Gastroesophageal sphincter (tissue), 4 donors: Measurements from ENCODE around the gene PTPN3. TPM values are rescaled to one million over a fixed set of nuclear protein-coding genes. Genes with fewer than 3 reads are reported as not detected.

ENCODE experiments used
- ATAC-seq: fragments of 150-250 bp; one replicate; pipeline ENCODE4 v1.9.1; 2016; ENCODE audit warnings: mild to moderate bottlenecking, moderate library complexity
- H3K27ac ChIP-seq, 4 donors: fragments of 200-600 bp; sonication (generic) in 3 of 4; 1 replicate in 3 of 4; 2 replicates in 1 of 4; pipeline ENCODE4 v1.5.1; 2016 to 2019
- H3K27me3 ChIP-seq: fragments of 200-600 bp; sonication (generic); one replicate; pipeline ENCODE4 v1.5.1; 2019
- H3K36me3 ChIP-seq, 2 donors: fragments of 200-600 bp; sonication (generic); one replicate each; pipeline ENCODE4 v1.5.1; 2019; ENCODE audit warnings: control low read depth in 1 of 2
- H3K4me1 ChIP-seq, 3 donors: fragments of 200-600 bp; sonication (generic); 1 replicate in 2 of 3; 2 replicates in 1 of 3; pipeline ENCODE4 v1.5.1; 2016 to 2019; ENCODE audit warnings: control low read depth in 2 of 3
- H3K4me3 ChIP-seq, 2 donors: fragments of 200-600 bp; sonication (generic); one replicate each; pipeline ENCODE4 v1.5.1; 2019; ENCODE audit warnings: mild to moderate bottlenecking in 1 of 2, moderate library complexity in 1 of 2
- H3K9me3 ChIP-seq, 3 donors: fragments of 200-600 bp; sonication (generic); one replicate each; pipeline ENCODE4 v1.5.1; 2017 to 2019; ENCODE audit warnings: control low read depth in 2 of 3
- EP300 ChIP-seq: sonication (generic); formaldehyde crosslinking; IDR thresholded peaks from one replicate; pipeline ENCODE4 v1.6.1; 2017; ENCODE audit warnings: antibody characterized with exemption, mild to moderate bottlenecking
- POLR2A ChIP-seq, 2 donors: fragments of 450-650 bp; IDR thresholded peaks; one replicate each; pipeline ENCODE4 v1.6.1; 2017; ENCODE audit warnings: antibody characterized with exemption in 2 of 2, mild to moderate bottlenecking in 2 of 2, moderate library complexity in 1 of 2
- POLR2AphosphoS5 ChIP-seq: sonication (generic); formaldehyde crosslinking; IDR thresholded peaks from one replicate; pipeline ENCODE4 v1.6.1; 2017; ENCODE audit warnings: antibody characterized with exemption
- WGBS, 2 donors: methylation state at CpG; one replicate each; pipeline ENCODE4 v1.1.5; 2018; ENCODE audit warnings: low coverage in 1 of 2; 5-methylcytosine and 5-hydroxymethylcytosine counted together
- total RNA-seq, 4 donors: library from RNA; depleted of rRNA; stranded (reverse); fragments of >200 nt; gene quantifications; one replicate each; pipeline ENCODE4 v1.1.0, GENCODE V29; 2016
- TF ChIP-seq, protein P1 (sequence below), 4 experiments: fragments of 200-600 bp in 2 of 4; fragments of 450-650 bp in 2 of 4; sonication (generic) in 1 of 4; IDR thresholded peaks; one replicate each; pipeline ENCODE4 v1.5.1; 2017 to 2019; ENCODE audit warnings: antibody characterized with exemption in 4 of 4, mild to moderate bottlenecking in 2 of 4, moderate library complexity in 2 of 4

Gene PTPN3
- total RNA-seq, 4 donors from 2014 or later, result 1.2 to 3.4 (median 1.6) TPM

- TF ChIP-seq POLR2AphosphoS5 (no peak), POLR2A (IDR thresholded peaks at IDR 0.05) (no peak), EP300 (no peak)
- TF ChIP-seq, protein P1, sequence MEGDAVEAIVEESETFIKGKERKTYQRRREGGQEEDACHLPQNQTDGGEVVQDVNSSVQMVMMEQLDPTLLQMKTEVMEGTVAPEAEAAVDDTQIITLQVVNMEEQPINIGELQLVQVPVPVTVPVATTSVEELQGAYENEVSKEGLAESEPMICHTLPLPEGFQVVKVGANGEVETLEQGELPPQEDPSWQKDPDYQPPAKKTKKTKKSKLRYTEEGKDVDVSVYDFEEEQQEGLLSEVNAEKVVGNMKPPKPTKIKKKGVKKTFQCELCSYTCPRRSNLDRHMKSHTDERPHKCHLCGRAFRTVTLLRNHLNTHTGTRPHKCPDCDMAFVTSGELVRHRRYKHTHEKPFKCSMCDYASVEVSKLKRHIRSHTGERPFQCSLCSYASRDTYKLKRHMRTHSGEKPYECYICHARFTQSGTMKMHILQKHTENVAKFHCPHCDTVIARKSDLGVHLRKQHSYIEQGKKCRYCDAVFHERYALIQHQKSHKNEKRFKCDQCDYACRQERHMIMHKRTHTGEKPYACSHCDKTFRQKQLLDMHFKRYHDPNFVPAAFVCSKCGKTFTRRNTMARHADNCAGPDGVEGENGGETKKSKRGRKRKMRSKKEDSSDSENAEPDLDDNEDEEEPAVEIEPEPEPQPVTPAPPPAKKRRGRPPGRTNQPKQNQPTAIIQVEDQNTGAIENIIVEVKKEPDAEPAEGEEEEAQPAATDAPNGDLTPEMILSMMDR (IDR thresholded peaks at IDR 0.05), result no peak
- ATAC-seq, result no peak
- no peaks in the 10 kb centered on the region for H3K27me3 ChIP-seq
- H3K36me3 ChIP-seq, result no peaks in the 10 kb centered on the region
- H3K9me3 ChIP-seq, result no peaks in the 10 kb centered on the region
- H3K27ac ChIP-seq, result no peak overlapping the region
- 76 to 100% methylated on average over 1 to 4 of the region's 9 CpGs for WGBS, 2 donors
- H3K4me1 ChIP-seq, result no peaks in the 10 kb centered on the region
- no peak overlapping the region for H3K4me3 ChIP-seq
Measured at GRCh38 chr9:109451311-109452025, 46.6 kb downstream of the PTPN3 start.

DNA sequence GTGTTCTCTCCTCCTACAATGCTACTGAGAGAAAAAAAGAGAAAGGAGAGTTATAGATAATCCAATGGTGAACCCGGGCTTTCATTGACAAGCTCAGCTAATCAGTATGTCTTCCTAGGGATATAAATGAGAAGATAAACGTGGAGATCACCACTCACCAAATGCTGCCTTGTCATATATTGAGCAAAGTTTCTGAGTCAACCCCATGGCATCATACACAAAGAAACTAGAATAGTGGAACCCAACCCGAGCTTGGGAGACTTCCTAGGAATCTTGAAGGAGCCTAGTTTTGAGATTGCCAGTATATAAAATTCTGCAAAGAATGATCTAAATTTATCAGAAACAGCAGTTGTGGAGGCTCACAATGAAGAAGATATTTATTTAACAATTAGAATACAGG lies 47.8 kb downstream of the PTPN3 start:
- no peak for TF ChIP-seq POLR2AphosphoS5
- TF ChIP-seq, protein P1 (IDR thresholded peaks at IDR 0.05), result no peak
- WGBS, 2 donors, result 40 to 46% methylated on average over 3 of the region's 3 CpGs
- Histone ChIP-seq H3K27ac (no peak overlapping the region), H3K4me1 (no peaks in the 10 kb centered on the region), H3K27me3 (no peaks in the 10 kb centered on the region), H3K4me3 (no peak overlapping the region), H3K36me3 (no peaks in the 10 kb centered on the region), H3K9me3 (no peaks in the 10 kb centered on the region)
- ATAC-seq, result no peak

- 89 to 90% methylated on average over 5 to 7 of the region's 12 CpGs for WGBS, 2 donors
- no peaks in the 10 kb centered on the region for H3K27me3 ChIP-seq
- TF ChIP-seq EP300, result no peak
- TF ChIP-seq, protein P1 (IDR thresholded peaks at IDR 0.05), result no peak
- TF ChIP-seq POLR2A (IDR thresholded peaks at IDR 0.05), result no peak
- TF ChIP-seq POLR2AphosphoS5, result no peak
- H3K36me3 ChIP-seq, result no peaks in the 10 kb centered on the region
- H3K4me3 ChIP-seq, result no peak overlapping the region
- H3K4me1 ChIP-seq, result no peaks in the 10 kb centered on the region
- no peak overlapping the region for H3K27ac ChIP-seq
- H3K9me3 ChIP-seq, result no peaks in the 10 kb centered on the region
- no peak for ATAC-seq
Measured at GRCh38 chr9:109449036-109449798, 48.9 kb downstream of the PTPN3 start.

DNA sequence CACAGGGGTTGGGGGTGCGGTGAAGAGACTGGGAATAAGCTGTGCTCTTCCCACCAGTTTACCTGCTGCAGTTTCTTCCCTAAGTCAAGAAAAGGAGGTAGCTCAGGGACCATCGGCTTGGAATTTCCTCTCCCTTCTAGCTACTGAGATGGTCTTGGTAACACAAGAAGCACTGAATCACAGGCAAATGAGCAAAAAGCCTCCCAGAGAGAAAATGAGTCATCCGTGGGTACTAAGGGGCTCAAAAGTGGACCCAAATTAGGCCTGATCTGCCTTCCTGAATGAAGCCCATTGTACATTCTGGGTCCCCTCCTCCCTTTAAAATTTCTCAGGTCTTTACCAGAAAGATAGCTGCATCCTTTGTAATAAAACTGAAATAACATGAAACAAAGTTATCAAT lies 49.9 kb downstream of the PTPN3 start:
- no peaks in the 10 kb centered on the region for H3K4me1 ChIP-seq
- no CpG with 5 or more reads among the region's 3 CpGs for WGBS, 2 donors
- no peak overlapping the region for H3K27ac ChIP-seq
- no peak for TF ChIP-seq POLR2AphosphoS5
- TF ChIP-seq POLR2A (IDR thresholded peaks at IDR 0.05), result no peak
- TF ChIP-seq, protein P1 (IDR thresholded peaks at IDR 0.05), result no peak
- no peak for TF ChIP-seq EP300
- no peaks in the 10 kb centered on the region for H3K9me3 ChIP-seq
- no peak for ATAC-seq
- H3K36me3 ChIP-seq, result no peaks in the 10 kb centered on the region
- H3K27me3 ChIP-seq, result no peaks in the 10 kb centered on the region
- no peak overlapping the region for H3K4me3 ChIP-seq
